Astrocyte of the hippocampus (primary cell): ENCODE measurements around the gene PRAMEF5.
"Not testable (repeated sequence)": the region's sequence is repeated elsewhere in the genome, so short reads cannot be mapped to it uniquely, and the experiment has no call there.

Experiments used
- DNase-seq: peaks from one replicate; pipeline ENCODE4 v3.0.0; 2011; ENCODE audit warnings: low read depth, low spot score

Gene PRAMEF5

GRCh38 chr1:13253898-13254297 is at the start of gene PRAMEF5:
Gene PRAMEF5, plus strand, starts transcription at chr1:13254198. Its CDS starts 5,071 bp downstream, at chr1:13259269.
- not testable (repeated sequence) for DNase-seq

DNA sequence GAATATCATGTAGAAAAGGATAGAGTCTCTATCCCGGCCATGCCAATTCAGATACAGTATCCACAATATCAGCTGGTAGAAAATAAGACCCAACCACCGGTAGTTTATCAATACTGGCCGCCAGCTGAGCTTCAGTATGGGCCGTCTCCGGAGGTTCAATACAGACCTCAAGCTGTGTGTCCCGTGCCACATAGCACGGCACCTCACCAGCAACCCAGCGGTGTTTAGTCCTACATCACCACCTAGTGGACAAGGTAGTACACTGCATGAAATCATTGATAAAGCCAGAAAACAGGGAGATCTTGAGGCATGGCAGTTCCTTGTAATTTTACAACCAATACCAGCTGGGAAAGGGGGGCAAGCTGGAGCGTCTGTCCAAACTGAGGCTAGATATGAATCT is 45.3 kb upstream of the PRAMEF5 start:
- not testable (repeated sequence) for DNase-seq

GRCh38 chr1:13216619-13217018 is 37.4 kb upstream of the PRAMEF5 start:
- DNase-seq, result not testable (repeated sequence)

GRCh38 chr1:13219203-13219602 is 34.8 kb upstream of the PRAMEF5 start:
- not testable (repeated sequence) for DNase-seq

DNA sequence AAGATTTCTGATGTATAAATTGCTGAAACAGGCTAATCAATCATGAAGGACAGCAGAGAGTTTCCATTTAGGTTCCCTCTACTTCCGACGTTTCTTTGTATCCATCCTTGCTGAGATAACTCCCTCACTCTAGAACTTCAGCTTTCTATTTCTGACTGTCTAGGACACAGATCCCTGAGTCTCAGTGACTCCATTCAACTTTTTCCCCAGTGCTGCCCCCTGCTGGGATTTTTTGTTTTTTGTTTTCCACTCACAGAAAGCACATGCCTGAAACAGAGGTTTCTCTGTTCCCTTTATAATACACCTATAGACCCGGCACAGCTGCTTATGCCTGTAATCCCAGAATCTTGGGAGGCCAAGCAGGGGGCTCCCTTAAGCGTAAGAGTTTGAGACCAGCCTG is 31.2 kb upstream of the PRAMEF5 start:
- DNase-seq, result not testable (repeated sequence)

DNA sequence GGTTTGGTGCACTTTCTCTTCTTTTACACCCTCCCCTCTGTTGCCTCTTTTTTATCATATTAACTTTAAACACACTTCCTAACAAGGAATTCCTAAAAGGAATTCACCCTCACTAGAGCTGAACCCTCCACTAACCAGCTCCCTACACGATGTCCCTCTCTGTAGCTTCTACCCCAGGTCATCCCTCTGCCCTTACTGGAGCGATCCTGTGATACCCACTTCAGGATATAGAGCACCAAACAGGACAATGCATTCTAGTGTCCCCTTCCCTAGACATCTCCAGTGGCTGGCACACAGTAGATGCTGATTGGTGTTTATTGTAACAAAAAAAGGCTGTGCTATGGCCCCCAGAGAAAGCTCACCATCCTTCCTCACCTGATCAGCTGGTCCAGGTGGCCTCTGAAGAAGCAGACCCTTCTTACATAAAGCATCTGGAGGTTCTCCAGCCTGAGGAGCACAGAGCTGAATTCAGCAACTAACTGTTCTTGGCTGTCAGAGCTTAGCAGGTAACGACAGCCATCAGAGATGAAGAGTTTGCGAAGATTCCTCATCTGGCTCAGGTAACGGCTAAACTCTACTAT is 29.4 kb upstream of the PRAMEF5 start:
- no peak for DNase-seq

DNA sequence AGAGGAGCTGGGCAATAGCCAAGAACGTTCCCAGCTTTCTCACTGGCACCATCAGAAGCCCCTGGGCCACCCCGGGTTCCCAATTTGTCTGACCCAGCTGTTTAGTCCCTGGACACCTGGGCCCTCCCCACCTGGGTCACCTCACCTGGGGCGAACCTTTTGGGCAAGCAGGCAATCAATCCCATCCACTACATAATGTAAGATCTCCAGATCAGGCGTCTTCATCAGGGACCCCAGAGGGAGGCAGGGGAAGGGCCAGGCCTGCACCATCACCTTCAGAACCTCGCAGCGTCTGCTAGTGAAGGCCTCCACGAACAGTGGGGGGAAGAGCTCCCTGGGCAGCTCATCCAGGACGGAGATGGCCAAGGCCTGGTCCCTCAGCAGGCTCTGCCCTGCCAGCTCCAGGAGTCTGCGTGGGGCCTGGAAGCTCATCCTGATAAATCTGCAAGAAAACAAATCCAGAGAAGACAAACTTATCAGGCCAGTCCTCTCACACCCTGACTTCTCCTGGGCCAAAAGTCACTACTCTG is 28.3 kb upstream of the PRAMEF5 start, which contains the start of gene PRAMEF18:
Gene PRAMEF18 (minus strand): TSS at position 480 of the 530 bp plus-strand sequence. CDS start 48 bp downstream, at position 432.
- not testable (repeated sequence) for DNase-seq

DNA sequence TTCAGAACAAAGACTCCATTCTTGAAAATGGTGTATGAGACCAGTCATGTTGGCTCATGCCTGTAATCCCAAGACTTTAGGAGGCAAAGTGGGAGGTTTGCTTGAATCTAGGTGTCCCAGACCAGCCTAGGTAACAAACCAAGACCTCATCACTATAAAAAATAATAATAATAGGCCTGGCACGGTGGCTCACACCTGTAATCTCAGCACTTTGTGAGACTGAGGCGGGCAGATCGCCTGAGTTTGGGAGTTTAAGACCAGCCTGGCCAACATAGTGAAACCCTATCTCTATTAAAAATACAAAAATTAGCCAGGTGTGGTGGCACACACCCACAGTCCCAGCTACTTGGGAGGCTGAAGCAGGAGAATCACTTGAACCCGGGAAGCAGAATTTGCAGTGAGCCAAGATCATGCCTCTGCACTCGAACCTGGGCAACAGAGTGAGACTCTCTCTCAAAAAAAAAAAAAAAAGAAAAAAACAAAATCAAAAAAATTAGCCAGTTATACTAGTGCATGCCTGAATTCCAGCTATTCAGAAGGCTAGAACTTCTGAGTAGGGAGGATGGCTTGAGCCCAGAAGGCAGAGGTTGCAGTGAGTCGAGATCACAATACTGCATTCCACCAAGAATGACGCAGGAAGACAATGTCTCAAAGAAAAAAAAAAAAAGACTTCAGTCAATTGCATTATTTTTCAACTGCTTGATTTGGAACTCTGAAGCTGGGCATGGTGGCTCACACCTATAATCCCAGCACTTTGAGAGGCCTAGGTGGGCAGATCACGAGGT is 26.5 kb upstream of the PRAMEF5 start:
- DNase-seq, result not testable (repeated sequence)

DNA sequence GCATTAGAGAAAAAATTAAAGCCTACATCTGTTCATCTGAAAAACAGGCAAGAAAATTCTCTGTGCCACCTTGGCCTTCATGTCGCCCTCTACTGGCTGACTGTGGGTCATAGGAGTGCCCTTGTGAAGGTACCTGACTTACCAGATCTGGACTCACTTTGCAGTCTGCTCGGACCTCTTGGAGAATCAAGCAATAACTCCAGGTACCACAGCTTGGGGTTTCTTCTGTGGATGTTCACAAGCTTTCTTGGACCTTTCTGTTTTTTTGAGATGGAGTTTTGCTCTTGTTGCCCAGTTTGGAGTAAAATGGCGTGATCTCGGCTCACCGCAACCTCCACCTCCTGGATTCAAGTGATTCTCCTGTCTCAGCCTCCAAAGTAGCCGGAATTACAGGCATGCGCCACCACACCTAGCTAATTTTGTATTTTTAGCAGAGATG is 25.6 kb upstream of the PRAMEF5 start:
- DNase-seq, result no peak

GRCh38 chr1:13230096-13230495 is 23.9 kb upstream of the PRAMEF5 start:
- not testable (repeated sequence) for DNase-seq

DNA sequence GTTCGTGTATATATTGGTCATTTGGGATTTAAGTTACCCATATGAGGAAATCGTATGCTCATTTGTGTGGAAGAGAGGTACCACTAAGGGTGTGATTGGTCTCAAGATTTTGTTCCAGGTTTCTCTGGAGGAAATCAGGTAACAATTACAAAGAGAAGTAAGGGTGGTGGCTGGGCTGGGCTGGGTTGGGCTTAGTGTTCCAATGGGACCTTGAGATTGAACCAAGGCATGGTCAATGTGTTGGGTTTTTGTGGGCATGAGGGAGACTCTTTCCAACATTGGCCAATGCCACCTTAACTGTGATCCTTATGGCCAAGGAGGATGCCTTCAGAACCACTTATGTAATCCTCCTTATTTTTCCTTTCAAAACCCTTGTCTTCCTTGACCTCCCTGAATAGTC is 23.4 kb upstream of the PRAMEF5 start:
- DNase-seq, result not testable (repeated sequence)

- not testable (repeated sequence) for DNase-seq
These were observed 22.8 kb upstream of the PRAMEF5 start for GRCh38 chr1:13231061-13231750.

- DNase-seq, result not testable (repeated sequence)
These were observed 21.9 kb upstream of the PRAMEF5 start for GRCh38 chr1:13232056-13232455.

DNA sequence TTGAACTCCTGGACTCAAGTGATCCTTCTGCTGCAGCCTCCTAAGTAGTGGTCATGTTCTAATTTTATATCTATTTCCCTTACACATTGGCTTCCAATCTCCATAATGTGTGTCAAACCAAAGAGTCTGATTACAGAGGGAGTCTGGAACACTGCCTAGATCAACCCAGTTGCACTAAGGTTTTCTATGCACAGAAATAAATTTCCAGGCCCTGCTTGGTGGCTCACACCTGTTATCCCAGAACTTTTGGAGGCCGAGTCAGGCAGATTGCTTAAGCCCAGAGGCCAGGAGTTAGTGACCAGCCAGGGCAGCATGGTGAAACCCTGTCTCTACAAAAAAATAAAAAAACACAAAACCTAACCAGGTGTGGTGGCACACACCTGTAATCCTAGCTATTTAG is 19.9 kb upstream of the PRAMEF5 start:
- not testable (repeated sequence) for DNase-seq

DNA sequence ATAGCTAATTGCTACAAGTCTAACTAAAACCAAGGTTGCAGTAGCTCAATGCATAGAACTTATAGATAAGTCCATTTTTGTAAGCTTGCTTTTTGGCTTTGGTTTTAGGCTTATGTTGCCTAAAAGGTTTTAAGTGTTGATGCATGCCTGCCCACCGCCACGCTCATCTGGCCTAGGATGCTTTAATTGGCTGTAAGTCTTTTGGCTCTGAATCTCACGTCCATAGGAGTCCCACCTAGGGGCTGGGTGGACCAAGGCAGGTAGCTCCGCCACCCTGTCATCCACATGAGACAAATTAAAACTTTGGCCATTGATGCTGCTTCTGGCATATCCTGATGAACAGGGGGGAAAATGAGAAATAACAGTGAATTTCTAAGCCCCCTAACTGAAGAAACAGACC is 16.4 kb upstream of the PRAMEF5 start:
- DNase-seq, result not testable (repeated sequence)

- not testable (repeated sequence) for DNase-seq
These were observed 14.4 kb upstream of the PRAMEF5 start for GRCh38 chr1:13239633-13240032.

GRCh38 chr1:13243536-13244263 is 10.3 kb upstream of the PRAMEF5 start:
- DNase-seq, result not testable (repeated sequence)

DNA sequence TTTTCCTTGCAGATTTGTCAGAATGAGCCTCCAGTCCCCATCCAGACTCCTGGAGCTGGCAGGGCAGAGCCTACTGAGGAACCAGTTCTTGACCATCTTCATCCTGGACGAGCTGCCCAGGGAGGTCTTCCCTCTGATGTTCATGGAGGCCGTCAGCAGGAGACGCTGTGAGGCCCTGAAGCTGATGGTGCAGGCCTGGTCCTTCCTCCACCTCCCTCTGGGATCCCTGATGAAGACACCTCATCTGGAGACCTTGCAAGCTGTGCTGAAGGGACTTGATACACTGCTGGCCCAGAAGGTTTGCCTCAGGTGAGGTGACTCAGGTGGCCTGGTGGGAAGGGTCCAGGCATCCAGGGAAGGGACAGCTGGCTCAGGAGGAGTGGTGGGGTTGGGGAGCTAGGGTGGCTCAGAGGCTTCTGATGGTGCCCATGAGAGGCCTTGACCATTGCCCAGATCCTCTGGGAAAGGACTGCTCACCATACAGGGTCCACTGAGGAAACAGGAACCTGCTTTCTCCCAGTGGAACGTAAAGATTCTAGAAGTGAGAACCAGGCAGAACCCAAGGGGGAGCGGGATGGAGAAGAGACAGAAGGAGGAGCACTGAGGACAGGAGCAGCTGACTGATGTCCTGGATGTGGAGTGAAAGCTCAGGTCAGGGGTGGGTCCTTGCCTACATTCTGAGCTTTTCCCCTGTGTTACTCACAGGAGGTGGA is 8.0 kb upstream of the PRAMEF5 start:
- DNase-seq, result not testable (repeated sequence)

DNA sequence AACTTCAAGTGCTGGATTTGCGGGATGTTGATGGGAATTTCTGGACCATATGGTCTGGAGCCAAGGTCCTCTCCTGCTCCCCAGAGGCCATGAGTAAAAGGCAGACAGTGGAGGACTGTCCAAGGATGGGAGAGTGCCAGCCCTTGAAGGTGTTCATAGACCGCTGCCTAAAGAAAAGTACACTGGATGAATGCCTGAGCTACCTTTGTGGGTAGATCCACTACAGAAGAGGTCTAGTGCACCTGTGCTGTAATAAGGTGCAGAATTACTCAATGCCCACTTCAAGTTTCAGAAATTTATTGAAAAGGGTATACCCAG is 7.5 kb upstream of the PRAMEF5 start:
- not testable (repeated sequence) for DNase-seq

DNA sequence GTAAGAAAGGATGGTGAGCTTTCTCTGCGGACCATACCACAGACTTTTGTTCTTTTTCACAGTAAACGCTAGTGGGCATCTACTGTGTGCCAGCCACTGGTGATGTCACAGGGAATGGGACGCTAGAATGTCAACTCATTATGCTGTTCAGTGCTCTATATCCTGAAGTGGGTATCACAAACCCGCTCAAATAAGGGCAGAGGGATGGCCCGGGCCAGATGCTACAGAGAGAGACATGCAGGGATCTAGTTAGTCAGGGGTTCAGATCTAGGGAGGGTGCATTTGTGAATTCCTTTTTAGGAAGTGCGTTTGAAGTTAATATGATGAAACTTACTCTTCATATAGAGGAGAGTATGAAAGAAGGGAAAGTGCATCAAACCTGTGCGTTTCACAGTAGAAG is 6.9 kb upstream of the PRAMEF5 start:
- not testable (repeated sequence) for DNase-seq

GRCh38 chr1:13265124-13265523 is 11.1 kb downstream of the PRAMEF5 start:
- not testable (repeated sequence) for DNase-seq
